Osteoblast (primary cell): Measurements from ENCODE around the gene EN2. TPM values are rescaled to one million over a fixed set of nuclear protein-coding genes. Genes with fewer than 3 reads are reported as not detected.
A peak's percentile ranks its signal among the peaks of the same experiment; 100 is the strongest.

Source experiments
- DNase-seq: peaks from one replicate; pipeline ENCODE4 v3.0.0; 2011; ENCODE audit warnings: low spot score, mixed read lengths; ENCODE audit not compliant: insufficient read length; ENCODE audit errors: missing footprints
- H2AFZ ChIP-seq: 2 replicates; pipeline ENCODE4 v1.6.0; 2011; ENCODE audit warnings: mild to moderate bottlenecking, low read length
- H3K27ac ChIP-seq: 2 replicates; pipeline ENCODE4 v1.5.1; 2011; ENCODE audit warnings: mild to moderate bottlenecking, low read depth, low read length, moderate library complexity
- H3K27me3 ChIP-seq: 2 replicates; pipeline ENCODE4 v1.6.0; 2012; ENCODE audit warnings: mild to moderate bottlenecking, control low read depth, inconsistent platforms, low read length, moderate library complexity; ENCODE audit not compliant: insufficient read depth
- H3K36me3 ChIP-seq: 2 replicates; pipeline ENCODE4 v1.5.1; 2011; ENCODE audit warnings: mild to moderate bottlenecking, low read length, control low read depth, moderate library complexity; ENCODE audit not compliant: insufficient read depth
- H3K4me1 ChIP-seq: 2 replicates; pipeline ENCODE4 v1.5.1; 2011; ENCODE audit warnings: mild to moderate bottlenecking, low read length, control low read depth, moderate library complexity; ENCODE audit not compliant: insufficient read depth
- H3K4me2 ChIP-seq: 2 replicates; pipeline ENCODE4 v1.6.0; 2011; ENCODE audit warnings: mild to moderate bottlenecking, low read length; ENCODE audit not compliant: insufficient read depth
- H3K4me3 ChIP-seq: fragments of 200-600 bp; sonication (generic); 3 replicates; pipeline ENCODE4 v1.5.1; 2012; ENCODE audit warnings: mild to moderate bottlenecking, low read length, inconsistent platforms; ENCODE audit not compliant: insufficient read depth
- H3K79me2 ChIP-seq: 2 replicates; pipeline ENCODE4 v1.6.0; 2012; ENCODE audit warnings: mild to moderate bottlenecking, low read length, control low read depth, inconsistent platforms; ENCODE audit not compliant: insufficient read depth
- H3K9me3 ChIP-seq: 2 replicates; pipeline ENCODE4 v1.5.1; 2011; ENCODE audit warnings: low read depth, low read length, control low read depth
- H4K20me1 ChIP-seq: 2 replicates; pipeline ENCODE4 v1.6.0; 2012; ENCODE audit warnings: mild to moderate bottlenecking, low read length, control low read depth; ENCODE audit not compliant: insufficient read depth
- CTCF ChIP-seq: IDR thresholded peaks from 2 replicates; pipeline ENCODE4 v1.5.1; 2011; ENCODE audit warnings: mild to moderate bottlenecking, low read depth, low read length, moderate library complexity; ENCODE audit errors: extremely low read depth
- total RNA-seq: library from RNA; depleted of rRNA; stranded (reverse); fragments of >200 nt; gene quantifications from 2 replicates; pipeline ENCODE4 v1.2.3, GENCODE V29; 2012

The EN2 gene
- total RNA-seq, 1 donor = under 0.01 TPM

- peaks cover 6% of the 10 kb centered on the region for H3K4me1 ChIP-seq
- no peak for DNase-seq
- H3K9me3 ChIP-seq = no peaks in the 10 kb centered on the region
- H3K36me3 ChIP-seq = no peaks in the 10 kb centered on the region
- no peak overlapping the region for H3K4me3 ChIP-seq
- H3K4me2 ChIP-seq = no peak overlapping the region
- no peaks in the 10 kb centered on the region for H4K20me1 ChIP-seq
- H3K27ac ChIP-seq = no peak overlapping the region
- no peak overlapping the region for H2AFZ ChIP-seq
- peaks cover 5% of the 10 kb centered on the region for H3K27me3 ChIP-seq
- H3K79me2 ChIP-seq = no peaks in the 10 kb centered on the region
- no peak for TF ChIP-seq CTCF
Measured at GRCh38 chr7:155493744-155494538, 36.0 kb downstream of the EN2 start.

GRCh38 chr7:155494551-155494950 lies 36.6 kb downstream of the EN2 start:
- Histone ChIP-seq H3K4me2 (no peak overlapping the region), H3K36me3 (no peaks in the 10 kb centered on the region), H2AFZ (no peak overlapping the region), H3K27me3 (peaks cover 8% of the 10 kb centered on the region), H3K4me1 (peaks cover 6% of the 10 kb centered on the region), H3K27ac (no peak overlapping the region), H3K79me2 (no peaks in the 10 kb centered on the region), H3K9me3 (no peaks in the 10 kb centered on the region), H3K4me3 (no peak overlapping the region), H4K20me1 (no peaks in the 10 kb centered on the region)
- no peak for TF ChIP-seq CTCF
- peak; percentile 80 for DNase-seq

DNA sequence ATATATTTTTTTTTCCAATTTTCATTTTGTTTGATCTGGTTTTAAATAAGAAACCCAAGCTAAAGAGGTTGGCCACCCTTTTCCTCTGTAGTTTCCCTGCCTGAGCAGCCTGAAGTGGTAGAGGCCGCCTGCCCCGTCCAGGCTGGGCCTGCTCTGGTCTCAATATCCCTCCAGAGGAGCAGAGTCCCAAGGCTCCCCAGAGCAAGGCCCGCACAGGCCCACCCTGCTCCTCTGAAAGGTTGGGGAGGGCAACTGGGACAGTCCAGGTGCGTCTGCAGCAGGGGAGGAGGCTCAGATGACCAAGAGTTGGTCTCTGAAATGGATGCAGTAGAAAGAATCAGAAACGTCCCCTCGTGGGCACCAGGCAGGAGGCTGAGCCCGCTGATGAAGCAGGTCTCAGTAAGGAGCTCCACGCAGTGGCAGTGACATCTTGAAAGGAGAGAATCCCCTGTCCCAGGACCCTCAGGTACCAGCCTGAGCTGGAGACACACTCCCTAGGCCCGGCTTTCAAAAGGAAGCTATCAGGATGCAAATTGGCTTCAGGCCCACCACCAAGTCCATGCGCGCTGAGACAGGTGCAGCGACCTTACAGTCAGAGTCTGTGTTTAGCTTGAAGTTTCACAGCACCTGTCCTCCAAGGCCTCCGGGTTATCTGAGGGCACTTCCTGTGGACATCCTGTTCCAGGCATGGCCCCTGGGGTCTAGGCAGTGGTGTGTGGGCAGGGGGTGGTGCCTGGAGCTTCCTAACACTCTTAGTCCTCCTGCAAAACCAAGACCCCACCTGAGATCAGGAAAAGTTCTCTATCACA lies 37.7 kb downstream of the EN2 start:
- Histone ChIP-seq H3K4me2 (no peak overlapping the region), H3K27me3 (peaks cover 8% of the 10 kb centered on the region), H3K79me2 (no peaks in the 10 kb centered on the region), H4K20me1 (no peaks in the 10 kb centered on the region), H3K4me3 (no peak overlapping the region), H2AFZ (no peak overlapping the region), H3K36me3 (no peaks in the 10 kb centered on the region), H3K9me3 (no peaks in the 10 kb centered on the region), H3K4me1 (peaks cover 6% of the 10 kb centered on the region), H3K27ac (no peak overlapping the region)
- no peak for DNase-seq
- TF ChIP-seq CTCF = no peak
